Left cardiac atrium (tissue), 4 donors: ENCODE results near the gene TRAPPC4. TPM values are rescaled to one million over a fixed set of nuclear protein-coding genes. Genes with fewer than 3 reads are reported as not detected.
"Not testable (repeated sequence)": the region's sequence is repeated elsewhere in the genome, so short reads cannot be mapped to it uniquely, and the experiment has no call there.

Source experiments
- ATAC-seq, 2 donors: fragments of 200-7000 bp; cut with Tn5 transposase; one replicate each; pipeline ENCODE4 v1.9.1; 2020; ENCODE audit warnings: mild to moderate bottlenecking in 2 of 2, moderate library complexity in 2 of 2
- DNase-seq: peaks from one replicate; pipeline ENCODE4 v3.0.0-alpha.2; 2020
- intact Hi-C, 2 donors: fragments of 100-400 bp; cut with DNase I; formaldehyde crosslinking; loops; one replicate each; pipeline versions ENCODE4 v1.14.1 to v1.15.1; 2022 to 2023
- long read RNA-seq: library from polyadenylated mRNA; unstranded; transcript quantifications from one replicate; pipeline ENCODE4 v2.0.0, GENCODE V29; 2021
- total RNA-seq, 2 donors: library from RNA; stranded (reverse); fragmentation: NEBNext Ultra II Directional; extraction: Animal tissue kit (Norgen Biotek cat#: 25700); gene quantifications; one replicate each; pipeline ENCODE4 v1.2.1, GENCODE V29; 2021
- donor health status: DM: no; HTN: yes; CAD: no.
- donor health status: DM: no; HTN: yes; CAD: no; lungs with severe emphysema.
- donor health status: DM: yes; HTN: yes; CAD: no.
- donor health status: Dilated cardiomyopathy.

The TRAPPC4 gene, protein sequence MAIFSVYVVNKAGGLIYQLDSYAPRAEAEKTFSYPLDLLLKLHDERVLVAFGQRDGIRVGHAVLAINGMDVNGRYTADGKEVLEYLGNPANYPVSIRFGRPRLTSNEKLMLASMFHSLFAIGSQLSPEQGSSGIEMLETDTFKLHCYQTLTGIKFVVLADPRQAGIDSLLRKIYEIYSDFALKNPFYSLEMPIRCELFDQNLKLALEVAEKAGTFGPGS
- total RNA-seq, result 10 to 100 TPM; 29.4 to 47.1 TPM
- long read RNA-seq, partial matches to known transcripts, result 0 of 3 reads
- long read RNA-seq, other reads (novel, unspliced or antisense), result 0 of 3 reads

DNA sequence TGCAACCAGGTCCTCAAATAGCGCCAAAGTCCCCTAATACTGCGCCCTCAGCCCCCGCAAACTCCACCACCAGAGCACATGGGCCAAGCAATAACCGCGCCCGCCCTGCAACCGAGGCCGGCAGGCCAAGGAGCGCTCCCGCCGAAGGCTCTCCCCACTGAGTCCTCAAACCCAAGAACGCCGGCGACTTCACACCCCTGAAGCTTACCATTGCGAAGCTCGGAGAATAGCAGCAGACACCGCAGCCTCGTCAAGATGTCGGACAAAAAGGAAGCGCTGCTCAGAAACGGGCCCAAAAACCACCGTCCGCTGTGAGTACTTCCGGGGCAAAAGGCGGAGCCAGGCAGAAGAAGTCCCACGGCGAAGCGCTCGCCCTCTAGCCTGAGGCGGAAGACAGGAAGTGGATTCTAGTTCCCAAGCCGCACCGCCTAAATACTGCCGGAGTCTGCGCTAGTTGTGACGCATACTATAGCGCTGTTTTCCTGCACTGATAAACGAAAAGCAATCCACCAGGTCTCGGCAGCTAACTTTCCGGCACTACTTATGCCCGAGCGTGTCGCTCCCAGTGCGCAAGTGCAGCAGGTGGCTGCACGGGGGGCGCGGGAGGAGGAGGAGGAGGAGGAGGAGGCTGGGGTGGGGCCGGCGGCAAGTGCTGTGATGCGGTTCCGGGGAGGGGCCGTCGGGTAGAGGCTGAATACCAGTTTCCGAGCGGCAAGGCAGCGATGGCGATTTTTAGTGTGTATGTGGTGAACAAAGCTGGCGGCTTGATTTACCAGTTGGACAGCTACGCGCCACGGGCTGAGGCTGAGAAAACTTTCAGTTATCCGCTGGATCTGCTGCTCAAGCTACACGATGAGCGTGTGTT is at the start of gene TRAPPC4, which contains the start of gene RPS25:
TRAPPC4 (plus strand) TSS at position 693 of the 865 bp plus-strand sequence; CDS start at position 723, 30 bp downstream.
RPS25 (minus strand) TSS at position 270 of the 865 bp plus-strand sequence; CDS start at position 211, 59 bp downstream.
- ATAC-seq (peak; percentile 97), DNase-seq (peak; percentile 96)
- intact Hi-C loops, result no loop called here

DNA sequence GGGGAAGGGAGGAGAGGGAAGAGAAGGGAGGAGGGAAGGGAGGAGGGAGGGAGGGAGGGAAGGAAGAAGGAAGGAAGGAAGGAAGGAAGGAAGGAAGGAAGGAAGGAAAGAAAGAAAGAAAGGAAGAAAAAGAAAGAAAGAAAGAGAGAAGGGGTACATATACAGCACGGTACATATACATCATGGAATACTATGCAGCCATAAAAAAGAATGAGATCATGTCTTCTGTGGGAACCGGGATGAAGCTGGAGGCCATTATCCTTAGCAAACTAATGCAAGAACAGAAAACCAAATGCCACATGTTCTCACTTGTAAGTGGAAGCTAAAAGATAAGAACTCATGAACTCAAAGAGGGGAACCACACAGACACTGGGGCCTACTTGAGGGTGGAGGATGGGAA is 49.1 kb upstream of the TRAPPC4 start:
- intact Hi-C loops, ATAC-seq, DNase-seq: not testable (repeated sequence)

DNA sequence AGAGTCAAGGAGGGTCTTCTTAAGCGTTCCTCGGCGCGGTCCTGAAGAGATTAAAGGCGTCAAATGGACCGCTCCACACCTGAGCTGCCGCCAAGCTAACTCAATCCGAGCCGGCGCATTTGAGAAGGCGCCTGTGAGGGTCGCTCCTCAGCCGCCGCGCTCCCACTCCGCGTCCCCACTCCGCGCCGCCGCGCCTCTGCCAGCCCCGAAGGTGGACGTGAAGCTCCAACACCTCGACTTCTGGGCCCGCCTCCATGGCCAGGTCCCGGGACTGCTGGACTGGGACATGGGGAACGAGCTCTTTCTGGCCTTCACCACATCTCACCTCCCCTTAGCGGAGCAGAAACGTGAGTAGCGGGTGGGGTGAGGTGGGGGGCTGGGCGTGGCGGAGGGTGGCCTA is 46.9 kb upstream of the TRAPPC4 start, which contains the start of gene FOXR1:
FOXR1 (plus strand) TSS at position 116 of the 400 bp plus-strand sequence; CDS start at position 287, 171 bp downstream.
- ATAC-seq (no peak), DNase-seq (no peak)
- intact Hi-C loops, result no loop called here

DNA sequence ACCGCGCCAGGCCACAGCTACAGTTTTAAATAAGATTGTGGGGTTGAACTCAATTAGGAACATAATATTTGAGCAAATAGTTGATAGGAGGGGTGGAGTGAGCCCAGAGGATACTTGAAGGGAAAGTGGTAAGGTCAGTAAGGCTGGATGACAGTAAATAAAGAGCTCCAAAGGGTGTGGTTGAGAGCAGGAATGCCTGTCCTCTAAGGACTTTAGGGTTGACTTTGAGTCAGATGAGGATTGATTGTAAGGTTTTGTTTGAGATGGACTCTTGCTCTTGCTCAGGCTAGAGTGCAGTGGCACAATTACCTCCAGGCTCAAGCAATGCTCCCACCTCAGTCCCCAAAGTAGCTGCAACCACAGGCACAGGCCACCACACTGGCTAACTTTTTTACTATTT is 44.6 kb upstream of the TRAPPC4 start:
- ATAC-seq, result no peak
- no peak for DNase-seq
- intact Hi-C loops, result no loop called here

DNA sequence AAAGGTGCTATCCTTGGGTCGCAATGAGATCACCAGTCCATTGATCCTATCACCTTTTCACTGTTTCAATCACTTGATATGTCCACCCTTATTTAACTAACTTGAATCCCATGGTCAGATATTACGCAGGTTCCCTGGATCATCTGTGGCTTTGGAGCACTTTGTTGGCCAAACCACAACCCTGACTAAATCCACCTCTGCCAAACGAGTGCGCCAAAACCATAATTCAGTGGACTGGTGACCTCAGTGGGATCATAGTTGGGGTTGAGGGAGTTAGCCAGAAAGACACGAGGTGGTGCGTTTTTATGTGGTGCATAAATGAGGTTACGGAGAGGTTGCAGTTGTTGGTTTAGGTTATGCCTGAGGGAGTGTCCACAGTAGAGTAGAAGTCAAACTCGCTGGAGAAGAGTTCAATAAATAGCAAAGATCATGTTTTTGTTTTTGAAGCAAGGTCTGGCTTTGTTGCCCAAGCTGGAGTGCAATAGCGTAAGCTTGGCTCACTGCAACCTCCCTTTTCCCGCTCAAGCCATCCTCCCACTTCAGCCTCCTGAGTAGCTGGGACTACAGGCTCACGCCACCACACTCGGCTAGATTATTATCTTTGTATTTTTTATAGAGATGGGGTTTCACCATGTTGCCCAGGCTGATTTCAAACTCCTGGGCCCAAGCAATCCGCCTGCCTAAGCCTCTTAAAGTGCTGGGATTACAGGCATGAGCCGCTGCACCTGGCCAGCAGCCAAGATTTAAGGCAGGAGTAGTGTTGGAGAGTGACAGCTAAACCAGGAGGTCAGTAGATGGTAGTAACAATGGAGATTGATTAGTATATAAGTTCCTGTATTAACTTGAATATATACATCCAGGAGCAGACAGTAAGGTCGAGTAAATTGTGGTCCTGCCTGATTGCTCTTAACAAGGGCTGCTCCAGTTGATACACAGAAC is 42.5 kb upstream of the TRAPPC4 start:
- DNase-seq (no peak), ATAC-seq (peak in 1 of 2 donors; percentile 33)
- intact Hi-C loops, result no loop called here

DNA sequence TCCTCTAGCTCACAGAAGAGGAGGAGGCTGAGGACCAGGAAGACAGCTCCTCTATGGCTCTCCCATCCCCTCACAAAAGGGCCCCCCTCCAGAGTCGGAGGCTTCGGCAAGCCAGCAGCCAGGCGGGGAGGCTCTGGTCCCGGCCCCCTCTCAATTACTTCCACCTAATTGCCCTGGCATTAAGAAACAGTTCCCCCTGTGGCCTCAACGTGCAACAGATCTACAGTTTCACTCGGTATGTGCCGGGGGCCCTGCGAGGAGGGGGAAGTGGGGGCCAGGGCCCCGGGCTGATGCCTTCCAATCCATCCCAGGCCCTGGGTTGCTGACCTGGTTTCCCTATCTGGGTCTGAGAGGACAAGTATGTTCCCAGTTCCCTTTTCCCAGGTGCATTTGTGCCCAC is 39.1 kb upstream of the TRAPPC4 start:
- no peak for ATAC-seq
- no peak for DNase-seq
- intact Hi-C loops, result no loop called here

DNA sequence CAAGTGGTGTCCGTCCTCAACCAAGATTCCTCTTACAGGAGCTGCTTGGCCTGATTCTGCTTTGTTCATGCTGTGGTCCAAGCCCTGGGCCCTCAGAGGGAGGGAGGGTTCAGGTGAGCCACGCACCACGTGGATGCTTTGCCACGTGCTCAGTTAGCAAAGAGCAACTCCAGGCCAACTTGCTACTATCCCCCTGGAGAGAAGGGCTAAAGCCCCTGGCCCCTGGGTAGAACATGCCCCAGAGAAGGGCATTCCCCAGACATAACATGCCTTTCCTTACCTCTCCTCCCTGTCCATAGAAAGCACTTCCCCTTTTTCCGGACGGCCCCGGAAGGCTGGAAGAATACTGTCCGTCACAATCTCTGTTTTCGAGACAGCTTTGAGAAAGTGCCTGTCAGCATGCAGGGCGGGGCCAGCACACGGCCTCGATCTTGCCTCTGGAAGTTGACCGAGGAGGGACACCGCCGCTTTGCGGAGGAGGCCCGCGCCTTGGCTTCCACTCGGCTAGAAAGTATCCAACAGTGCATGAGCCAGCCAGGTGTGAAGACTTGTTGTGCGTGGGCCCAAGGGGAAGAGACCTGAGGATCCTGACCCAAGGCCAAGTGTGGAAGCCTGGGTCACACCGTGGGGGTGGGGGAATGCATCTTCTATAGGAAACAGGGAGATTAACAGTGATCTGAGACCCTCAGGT is 38.2 kb upstream of the TRAPPC4 start:
- ATAC-seq (peak; percentile 76 to 84), DNase-seq (peak; percentile 60)
- intact Hi-C loops, result no loop called here

DNA sequence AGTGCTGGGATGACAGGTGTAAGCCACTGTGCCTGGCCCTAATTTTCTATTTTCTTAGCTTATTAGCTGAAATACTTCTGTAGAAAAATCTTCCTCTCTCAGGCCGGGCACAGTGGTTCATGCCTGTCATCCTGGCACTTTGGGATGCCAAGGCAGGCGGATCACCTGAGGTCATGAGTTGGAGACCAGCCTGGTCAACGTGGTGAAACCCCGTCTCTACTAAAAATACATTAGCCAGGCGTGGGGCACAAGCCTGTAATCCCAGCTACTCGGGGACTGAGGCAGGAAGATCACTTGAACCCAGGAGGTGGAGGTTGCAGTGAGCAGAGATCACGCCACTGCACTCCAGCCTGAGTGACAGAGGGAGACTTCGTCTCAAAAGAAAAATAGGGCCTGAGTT is 34.2 kb upstream of the TRAPPC4 start:
- DNase-seq, intact Hi-C loops, ATAC-seq: not testable (repeated sequence)

DNA sequence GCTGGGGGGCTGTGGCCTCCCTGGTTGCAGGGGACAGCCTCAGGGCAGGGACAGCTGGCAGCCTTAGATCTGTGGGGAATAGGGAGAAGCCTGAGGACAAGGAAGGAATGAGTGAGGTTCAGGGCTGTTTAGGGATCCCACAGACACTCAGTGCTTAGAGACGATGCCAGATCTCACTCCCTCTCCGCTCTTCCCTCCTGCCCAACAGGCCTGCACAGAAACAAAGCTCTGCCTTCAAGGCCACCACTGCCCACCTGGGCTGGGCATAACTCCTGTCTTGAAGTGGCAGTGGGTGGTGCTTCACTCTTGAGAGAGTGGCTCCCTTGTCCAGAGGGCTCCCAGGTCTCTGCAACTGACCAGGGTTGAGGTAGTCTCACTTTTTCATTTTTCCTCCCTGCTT is 33.7 kb upstream of the TRAPPC4 start:
- DNase-seq, result no peak
- intact Hi-C loops, result no loop called here
- no peak for ATAC-seq

DNA sequence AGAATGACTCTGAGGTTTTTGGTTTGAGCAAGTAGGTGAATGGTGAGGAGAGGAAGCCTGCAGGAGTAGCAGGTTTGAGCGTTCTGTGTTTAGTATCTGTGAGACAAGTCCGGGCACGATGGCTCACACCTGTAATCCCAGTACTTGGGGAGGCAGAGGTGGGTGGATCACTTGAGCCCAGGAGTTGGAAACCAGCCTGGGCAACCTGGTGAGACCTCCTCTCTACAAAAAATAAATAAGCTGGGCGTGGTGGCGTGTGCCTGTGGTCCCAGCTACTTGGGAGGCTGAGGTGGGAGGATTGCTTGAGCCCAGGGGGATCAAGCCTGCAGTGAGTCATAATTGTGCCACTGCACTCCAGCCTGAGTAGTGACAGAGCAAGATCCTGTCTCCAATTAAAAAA is 30.3 kb upstream of the TRAPPC4 start:
- intact Hi-C loops, result no loop called here
- ATAC-seq, result no peak
- DNase-seq, result no peak

DNA sequence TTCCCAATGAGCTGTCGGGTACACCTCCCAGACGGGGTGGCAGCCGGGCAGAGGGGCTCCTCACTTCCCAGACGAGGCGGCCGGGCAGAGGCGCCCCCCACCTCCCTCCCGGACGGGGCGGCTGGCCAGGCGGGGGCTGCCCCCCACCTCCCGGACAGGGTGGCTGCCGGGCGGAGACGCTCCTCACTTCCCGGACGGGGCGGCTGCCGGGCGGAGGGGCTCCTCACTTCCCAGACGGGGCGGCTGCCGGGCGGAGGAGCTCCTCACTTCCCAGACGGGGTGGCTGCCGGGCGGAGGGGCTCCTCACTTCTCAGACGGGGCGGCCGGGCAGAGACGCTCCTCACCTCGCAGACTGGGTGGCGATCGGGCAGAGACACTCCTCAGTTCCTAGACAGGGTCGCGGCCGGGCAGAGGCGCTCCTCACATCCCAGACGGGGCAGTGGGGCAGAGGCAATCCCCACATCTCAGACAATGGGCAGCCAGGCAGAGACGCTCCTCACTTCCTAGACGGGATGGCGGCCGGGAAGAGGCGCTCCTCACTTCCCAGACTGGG is 27.0 kb upstream of the TRAPPC4 start:
- ATAC-seq, intact Hi-C loops, DNase-seq: not testable (repeated sequence)

DNA sequence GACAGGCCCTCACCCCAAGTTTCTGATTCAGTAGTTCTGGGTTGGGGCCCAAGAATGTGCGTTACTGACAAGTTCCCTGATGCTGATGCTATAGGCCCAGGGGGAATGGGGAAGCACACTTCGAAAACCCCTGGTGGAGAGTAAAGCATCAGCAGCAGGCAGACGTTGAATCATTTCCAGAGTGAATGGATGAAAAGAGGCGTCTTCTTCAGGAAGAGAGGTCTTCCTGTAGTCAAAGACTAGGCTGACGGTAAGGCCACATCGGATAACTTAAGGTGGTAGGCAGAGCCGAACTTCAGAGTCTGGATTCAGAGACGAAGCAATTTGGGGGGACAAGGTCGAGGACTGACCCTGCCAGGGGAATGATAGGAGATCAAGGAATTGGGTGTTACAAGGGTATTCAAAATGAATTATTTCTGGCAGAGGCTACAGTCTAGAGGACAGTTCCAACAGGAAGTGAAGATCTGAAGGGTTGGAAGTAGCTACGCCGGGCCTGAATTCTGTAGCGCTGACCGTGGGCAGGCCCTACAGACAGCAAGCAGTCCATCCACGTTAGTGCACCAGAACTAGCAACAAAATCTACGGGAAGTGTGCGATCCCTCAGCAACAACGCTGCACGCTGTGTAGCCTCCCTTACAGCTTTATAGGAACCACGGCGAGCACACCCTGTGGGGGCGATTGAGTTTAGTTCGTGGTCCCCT is 21.5 kb upstream of the TRAPPC4 start:
- ATAC-seq (peak; percentile 6 to 27), DNase-seq (no peak)
- intact Hi-C loops, result no loop called here

DNA sequence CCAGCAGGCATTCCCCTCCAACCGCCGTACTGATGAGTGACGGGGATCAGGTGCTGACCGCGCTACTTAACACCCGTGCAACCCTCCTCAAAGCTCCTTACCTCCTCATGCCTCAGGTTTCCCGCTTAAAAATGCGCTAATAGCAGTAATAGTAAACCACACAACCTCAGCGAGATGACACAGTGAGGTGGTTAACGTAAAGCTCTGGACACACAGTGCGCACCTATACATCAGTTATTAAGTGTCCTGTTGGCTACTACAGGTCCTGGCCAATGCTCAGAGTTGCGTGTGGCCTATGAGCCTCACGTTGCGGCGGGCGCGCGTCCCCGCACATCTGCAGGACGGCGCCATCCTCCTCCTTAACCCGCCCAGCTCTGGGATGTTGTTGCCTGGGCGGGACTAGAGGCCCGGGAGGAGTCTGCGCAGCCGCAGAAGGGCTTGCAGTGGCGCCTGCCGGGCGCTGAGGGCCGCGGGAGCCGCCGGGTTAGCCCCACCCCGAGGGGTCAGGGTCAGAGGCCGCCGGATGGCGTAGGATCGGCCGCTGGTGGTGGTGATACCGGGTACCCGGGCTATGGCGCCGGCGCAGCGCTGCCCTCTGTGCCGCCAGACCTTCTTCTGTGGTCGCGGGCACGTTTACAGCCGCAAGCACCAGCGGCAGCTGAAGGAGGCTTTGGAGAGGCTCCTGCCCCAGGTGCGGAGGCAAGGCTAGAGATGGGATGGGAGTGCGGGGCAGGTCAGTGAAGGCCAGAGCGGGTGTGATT is 20.8 kb upstream of the TRAPPC4 start, which contains the start of gene CENATAC:
CENATAC (plus strand) TSS at position 512 of the 761 bp plus-strand sequence; CDS start at position 572, 60 bp downstream.
- ATAC-seq (peak; percentile 99 to 100), DNase-seq (peak; percentile 97)
- intact Hi-C loops, result no loop called here

DNA sequence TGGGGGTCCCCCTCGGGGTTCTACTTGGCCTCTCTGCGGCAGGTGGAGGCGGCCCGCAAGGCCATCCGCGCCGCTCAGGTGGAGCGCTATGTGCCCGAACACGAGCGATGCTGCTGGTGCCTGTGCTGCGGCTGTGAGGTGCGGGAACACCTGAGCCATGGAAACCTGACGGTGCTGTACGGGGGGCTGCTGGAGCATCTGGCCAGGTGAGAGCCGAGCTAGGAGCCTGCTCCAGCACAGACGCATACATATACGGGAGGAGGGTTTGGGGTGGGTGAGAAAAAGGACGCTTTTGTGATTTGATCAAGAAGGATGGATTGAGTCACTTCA is 20.2 kb upstream of the TRAPPC4 start:
- peak; percentile 18 to 28 for ATAC-seq
- DNase-seq, result no peak
- intact Hi-C loops, result no loop called here

DNA sequence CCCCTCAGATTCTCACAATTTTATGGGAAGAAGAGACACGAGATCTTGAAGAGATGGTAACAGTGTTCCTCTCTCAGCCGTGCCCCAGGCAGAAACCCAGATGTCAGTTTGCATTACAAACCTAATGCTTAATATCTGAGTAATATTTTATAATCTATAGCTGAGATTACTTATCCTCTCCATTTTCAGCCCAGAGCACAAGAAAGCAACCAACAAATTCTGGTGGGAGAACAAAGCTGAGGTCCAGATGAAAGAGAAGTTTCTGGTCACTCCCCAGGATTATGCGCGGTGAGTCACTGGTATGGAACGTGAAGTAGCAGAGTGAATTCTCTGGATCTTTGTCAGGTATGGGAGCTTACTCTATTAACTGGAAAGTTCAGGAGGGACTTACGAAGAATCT is 19.7 kb upstream of the TRAPPC4 start:
- ATAC-seq (peak in 1 of 2 donors; percentile 46), DNase-seq (no peak)
- intact Hi-C loops, result no loop called here

DNA sequence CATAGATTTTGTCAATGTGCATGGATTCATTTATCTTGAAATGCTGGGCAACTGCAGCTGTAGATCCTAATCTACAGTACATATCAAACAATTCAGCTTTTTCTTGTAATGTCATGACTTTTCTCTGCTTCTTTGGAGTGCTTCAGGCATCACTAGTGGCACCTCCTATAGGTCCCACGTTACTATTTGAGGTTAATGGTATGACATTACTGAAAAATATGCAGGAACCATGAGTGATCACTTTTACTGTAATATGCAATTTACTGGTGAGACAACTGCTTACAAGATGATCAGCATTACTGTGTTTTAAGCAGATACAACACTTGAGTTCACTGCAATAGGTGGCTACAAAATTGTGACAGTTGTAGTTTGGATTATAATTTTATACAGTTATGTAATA is 17.7 kb upstream of the TRAPPC4 start:
- intact Hi-C loops, result no loop called here
- no peak for DNase-seq
- ATAC-seq, result no peak

DNA sequence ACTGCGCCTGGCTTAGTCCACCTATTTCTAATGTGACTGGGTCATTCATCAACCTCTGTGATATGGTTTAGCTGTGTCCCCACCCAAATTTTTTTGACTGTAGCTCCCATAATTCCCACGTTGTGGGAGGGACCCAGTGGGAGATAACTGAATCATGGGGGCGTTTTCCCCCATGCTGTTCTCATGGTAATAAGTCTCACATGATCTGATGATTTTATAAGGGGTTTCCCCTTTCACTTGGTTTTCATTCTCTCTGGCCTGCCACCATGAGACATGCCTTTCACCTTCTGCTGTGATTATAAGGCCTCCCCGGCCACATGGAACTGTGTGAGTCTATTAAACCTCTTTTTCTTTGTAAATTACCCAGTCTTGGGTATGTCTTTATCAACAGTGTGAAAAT is 11.9 kb upstream of the TRAPPC4 start:
- no peak for DNase-seq
- no peak for ATAC-seq
- intact Hi-C loops, result no loop called here
